Measurements from ENCODE around the gene CEMIP2. TPM values are rescaled to one million over a fixed set of nuclear protein-coding genes. Genes with fewer than 3 reads are reported as not detected.

Gene CEMIP2
- total RNA-seq, 1 experiment from 2014 or later = 40.5 TPM

DNA sequence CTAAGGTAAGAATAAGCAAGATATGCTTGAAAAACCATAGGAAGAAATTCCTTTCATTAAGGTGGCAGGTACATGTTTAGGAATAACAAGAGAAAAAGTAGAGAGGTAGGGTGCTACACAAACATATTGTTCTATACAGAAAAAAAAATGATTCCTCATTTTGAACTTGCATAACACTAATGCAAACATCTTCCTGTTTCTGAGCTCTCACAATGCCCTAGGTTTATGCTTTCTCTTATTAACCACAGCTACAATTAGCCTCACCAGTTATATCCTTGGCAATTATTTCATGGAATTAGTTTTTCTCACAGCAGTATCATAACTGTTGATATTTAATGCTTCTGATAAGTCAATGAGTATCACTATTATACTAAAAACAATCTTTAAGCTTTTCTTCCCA, 20.7 kb downstream of the CEMIP2 start (continued):
- TF ChIP-seq TCF7 (CRISPR knock-in tag; IDR thresholded peaks at IDR 0.05; ENCODE audit: low read depth) = no peak

DNA sequence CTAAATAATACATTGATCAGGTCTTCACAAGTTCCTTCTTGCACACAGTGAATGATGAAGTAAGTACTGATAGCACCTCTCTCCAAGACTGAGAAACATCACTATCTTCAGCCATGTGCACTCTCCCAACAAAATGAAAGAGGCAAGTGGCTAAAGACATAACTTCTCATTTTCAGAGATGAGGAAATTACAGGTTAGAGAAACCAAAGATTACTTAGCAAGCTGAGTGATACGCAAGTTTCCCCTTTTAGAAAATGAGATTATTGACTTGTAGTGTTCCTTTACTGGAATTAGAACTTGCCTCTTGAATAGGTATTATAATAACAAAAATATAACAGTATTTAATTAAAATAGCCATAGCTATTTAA, 21.6 kb downstream of the CEMIP2 start:
- Mint-ChIP-seq H3K4me1 (peaks cover 65% of the 10 kb centered on the region), H3K36me3 (peaks cover 53% of the 10 kb centered on the region), H3K4me3 (peak overlapping the region; percentile 10), H3K9me3 (no peaks in the 10 kb centered on the region), H3K27ac (peak overlapping the region; percentile 83), H3K27me3 (ENCODE audit: low read depth) (no peaks in the 10 kb centered on the region)
- TF ChIP-seq, protein P1, sequence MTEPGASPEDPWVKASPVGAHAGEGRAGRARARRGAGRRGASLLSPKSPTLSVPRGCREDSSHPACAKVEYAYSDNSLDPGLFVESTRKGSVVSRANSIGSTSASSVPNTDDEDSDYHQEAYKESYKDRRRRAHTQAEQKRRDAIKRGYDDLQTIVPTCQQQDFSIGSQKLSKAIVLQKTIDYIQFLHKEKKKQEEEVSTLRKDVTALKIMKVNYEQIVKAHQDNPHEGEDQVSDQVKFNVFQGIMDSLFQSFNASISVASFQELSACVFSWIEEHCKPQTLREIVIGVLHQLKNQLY (CRISPR knock-in tag; IDR thresholded peaks at IDR 0.05) = no peak
- TF ChIP-seq RORB (CRISPR knock-in tag; IDR thresholded peaks at IDR 0.05) (no peak), SMAD4 (CRISPR knock-in tag; IDR thresholded peaks at IDR 0.05) (no peak), SOX15 (CRISPR knock-in tag; IDR thresholded peaks at IDR 0.05) (no peak), HMGA2 (CRISPR knock-in tag; IDR thresholded peaks at IDR 0.05) (no peak), TP53 (CRISPR knock-in tag; IDR thresholded peaks at IDR 0.05) (no peak), PRRX2 (CRISPR knock-in tag; IDR thresholded peaks at IDR 0.05) (no peak), ZNF423 (CRISPR knock-in tag; IDR thresholded peaks at IDR 0.05) (no peak), GTF2I (CRISPR knock-in tag; conservative IDR thresholded peaks at IDR 0.05) (no peak)
- TF ChIP-seq, protein P2, sequence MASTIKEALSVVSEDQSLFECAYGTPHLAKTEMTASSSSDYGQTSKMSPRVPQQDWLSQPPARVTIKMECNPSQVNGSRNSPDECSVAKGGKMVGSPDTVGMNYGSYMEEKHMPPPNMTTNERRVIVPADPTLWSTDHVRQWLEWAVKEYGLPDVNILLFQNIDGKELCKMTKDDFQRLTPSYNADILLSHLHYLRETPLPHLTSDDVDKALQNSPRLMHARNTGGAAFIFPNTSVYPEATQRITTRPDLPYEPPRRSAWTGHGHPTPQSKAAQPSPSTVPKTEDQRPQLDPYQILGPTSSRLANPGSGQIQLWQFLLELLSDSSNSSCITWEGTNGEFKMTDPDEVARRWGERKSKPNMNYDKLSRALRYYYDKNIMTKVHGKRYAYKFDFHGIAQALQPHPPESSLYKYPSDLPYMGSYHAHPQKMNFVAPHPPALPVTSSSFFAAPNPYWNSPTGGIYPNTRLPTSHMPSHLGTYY (CRISPR knock-in tag; IDR thresholded peaks at IDR 0.05) = no peak
- TF ChIP-seq, protein P3, sequence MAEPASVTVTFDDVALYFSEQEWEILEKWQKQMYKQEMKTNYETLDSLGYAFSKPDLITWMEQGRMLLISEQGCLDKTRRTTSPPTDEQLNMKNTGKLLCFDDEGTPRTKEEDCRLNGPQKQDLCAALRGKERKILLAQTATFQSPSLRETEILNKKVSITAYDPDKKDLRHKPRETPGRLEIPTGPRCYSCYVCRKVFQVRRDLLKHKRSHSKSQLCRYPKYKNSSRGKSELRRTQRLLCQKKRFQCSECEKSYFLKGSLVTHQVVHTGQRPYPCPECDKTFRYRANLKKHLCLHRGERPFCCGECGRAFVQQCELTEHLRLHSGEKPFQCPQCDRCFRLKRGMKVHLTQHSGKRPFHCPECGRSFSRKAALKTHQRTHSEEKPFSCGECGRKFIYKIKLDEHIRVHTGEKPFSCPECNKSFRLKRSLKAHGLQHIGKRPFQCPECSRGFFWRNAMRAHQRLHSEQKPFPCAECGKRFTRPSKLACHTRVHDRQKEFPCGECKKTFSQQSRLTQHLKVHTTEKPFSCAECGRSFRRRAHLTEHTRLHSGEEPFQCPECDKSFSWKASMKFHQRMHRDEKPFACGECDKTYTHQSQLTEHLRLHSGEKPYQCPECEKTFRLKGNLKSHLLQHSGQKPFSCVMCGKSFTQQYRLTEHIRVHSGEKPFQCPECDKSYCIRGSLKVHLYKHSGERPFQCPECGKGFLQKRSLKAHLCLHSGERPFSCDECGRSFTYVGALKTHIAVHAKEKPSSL (CRISPR knock-in tag; conservative IDR thresholded peaks at IDR 0.05) = no peak
- DNase-seq (ENCODE audit: low spot score) (no peak), ATAC-seq (no peak)
- CTCF ChIA-PET = no interaction called here
- POLR2A ChIA-PET = no interaction called here

DNA sequence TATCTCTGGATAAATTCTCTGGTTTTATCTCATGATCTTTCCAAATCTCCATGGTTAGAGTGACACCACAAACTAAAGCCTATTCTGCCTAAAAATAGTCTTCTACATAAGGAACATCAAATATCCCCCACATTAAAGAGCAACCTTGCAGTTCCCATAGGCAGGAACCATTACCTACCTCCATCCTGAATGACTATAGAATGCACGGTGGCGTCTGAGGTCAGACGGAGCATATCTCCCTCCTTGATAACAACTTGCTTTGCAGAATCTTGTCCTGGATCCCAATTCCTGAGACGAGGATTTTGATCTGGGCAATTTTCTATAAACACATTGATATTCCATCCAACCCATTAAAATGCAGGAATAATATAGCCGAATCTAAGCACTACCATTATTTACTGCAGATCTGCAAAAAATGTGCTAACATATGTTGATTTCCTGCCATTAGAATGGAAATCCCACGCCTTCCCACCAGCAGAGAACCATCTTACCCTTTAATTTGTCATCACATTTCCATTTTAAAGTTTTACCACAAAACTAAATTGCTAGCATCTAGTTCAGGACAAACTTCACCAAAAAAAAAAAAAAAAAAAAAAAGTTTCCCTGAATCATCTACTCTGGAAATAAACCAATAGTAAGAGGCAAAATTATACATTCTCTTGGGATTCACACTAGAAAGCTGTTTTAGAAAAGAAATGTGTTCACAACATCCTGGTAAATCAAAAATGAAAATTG, 22.1 kb downstream of the CEMIP2 start:
- ChIA-PET POLR2A (no interaction called here), CTCF (interaction anchor here (0.6 kb wide), 2 partner anchors 59 to 258 kb away, joined by 3 read pairs; no protein-coding TSS in a partner anchor)
- H3K4me3 Mint-ChIP-seq = peak overlapping the region; percentile 10
- peaks cover 60% of the 10 kb centered on the region for H3K4me1 Mint-ChIP-seq
- no peaks in the 10 kb centered on the region for H3K27me3 Mint-ChIP-seq (ENCODE audit: low read depth)
- peak overlapping the region; percentile 83 for H3K27ac Mint-ChIP-seq
- H3K9me3 Mint-ChIP-seq = no peaks in the 10 kb centered on the region
- peak; percentile 80 for ATAC-seq
- no peak for DNase-seq (ENCODE audit: low spot score)
- peaks cover 53% of the 10 kb centered on the region for H3K36me3 Mint-ChIP-seq
- TF ChIP-seq, protein P4, sequence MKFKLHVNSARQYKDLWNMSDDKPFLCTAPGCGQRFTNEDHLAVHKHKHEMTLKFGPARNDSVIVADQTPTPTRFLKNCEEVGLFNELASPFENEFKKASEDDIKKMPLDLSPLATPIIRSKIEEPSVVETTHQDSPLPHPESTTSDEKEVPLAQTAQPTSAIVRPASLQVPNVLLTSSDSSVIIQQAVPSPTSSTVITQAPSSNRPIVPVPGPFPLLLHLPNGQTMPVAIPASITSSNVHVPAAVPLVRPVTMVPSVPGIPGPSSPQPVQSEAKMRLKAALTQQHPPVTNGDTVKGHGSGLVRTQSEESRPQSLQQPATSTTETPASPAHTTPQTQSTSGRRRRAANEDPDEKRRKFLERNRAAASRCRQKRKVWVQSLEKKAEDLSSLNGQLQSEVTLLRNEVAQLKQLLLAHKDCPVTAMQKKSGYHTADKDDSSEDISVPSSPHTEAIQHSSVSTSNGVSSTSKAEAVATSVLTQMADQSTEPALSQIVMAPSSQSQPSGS (CRISPR knock-in tag; IDR thresholded peaks at IDR 0.05; ENCODE audit: borderline replicate concordance, low read depth) = no peak
- TF ChIP-seq TEAD1 (CRISPR knock-in tag; IDR thresholded peaks at IDR 0.05) (no peak), NFYB (CRISPR knock-in tag; conservative IDR thresholded peaks at IDR 0.05; ENCODE audit: low read depth) (no peak), IRF2 (CRISPR knock-in tag; IDR thresholded peaks at IDR 0.05; ENCODE audit: borderline replicate concordance, low read depth) (no peak), CBFB (CRISPR knock-in tag; IDR thresholded peaks at IDR 0.05; ENCODE audit: low read depth) (no peak), ZNF416 (CRISPR knock-in tag; IDR thresholded peaks at IDR 0.05) (no peak), ZNF232 (CRISPR knock-in tag; IDR thresholded peaks at IDR 0.05) (no peak)
- TF ChIP-seq, protein P5, sequence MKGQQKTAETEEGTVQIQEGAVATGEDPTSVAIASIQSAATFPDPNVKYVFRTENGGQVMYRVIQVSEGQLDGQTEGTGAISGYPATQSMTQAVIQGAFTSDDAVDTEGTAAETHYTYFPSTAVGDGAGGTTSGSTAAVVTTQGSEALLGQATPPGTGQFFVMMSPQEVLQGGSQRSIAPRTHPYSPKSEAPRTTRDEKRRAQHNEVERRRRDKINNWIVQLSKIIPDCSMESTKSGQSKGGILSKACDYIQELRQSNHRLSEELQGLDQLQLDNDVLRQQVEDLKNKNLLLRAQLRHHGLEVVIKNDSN (CRISPR knock-in tag; IDR thresholded peaks at IDR 0.05) = no peak
- TF ChIP-seq, protein P6, sequence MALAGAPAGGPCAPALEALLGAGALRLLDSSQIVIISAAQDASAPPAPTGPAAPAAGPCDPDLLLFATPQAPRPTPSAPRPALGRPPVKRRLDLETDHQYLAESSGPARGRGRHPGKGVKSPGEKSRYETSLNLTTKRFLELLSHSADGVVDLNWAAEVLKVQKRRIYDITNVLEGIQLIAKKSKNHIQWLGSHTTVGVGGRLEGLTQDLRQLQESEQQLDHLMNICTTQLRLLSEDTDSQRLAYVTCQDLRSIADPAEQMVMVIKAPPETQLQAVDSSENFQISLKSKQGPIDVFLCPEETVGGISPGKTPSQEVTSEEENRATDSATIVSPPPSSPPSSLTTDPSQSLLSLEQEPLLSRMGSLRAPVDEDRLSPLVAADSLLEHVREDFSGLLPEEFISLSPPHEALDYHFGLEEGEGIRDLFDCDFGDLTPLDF (CRISPR knock-in tag; IDR thresholded peaks at IDR 0.05) = no peak
- TF ChIP-seq, protein P7, sequence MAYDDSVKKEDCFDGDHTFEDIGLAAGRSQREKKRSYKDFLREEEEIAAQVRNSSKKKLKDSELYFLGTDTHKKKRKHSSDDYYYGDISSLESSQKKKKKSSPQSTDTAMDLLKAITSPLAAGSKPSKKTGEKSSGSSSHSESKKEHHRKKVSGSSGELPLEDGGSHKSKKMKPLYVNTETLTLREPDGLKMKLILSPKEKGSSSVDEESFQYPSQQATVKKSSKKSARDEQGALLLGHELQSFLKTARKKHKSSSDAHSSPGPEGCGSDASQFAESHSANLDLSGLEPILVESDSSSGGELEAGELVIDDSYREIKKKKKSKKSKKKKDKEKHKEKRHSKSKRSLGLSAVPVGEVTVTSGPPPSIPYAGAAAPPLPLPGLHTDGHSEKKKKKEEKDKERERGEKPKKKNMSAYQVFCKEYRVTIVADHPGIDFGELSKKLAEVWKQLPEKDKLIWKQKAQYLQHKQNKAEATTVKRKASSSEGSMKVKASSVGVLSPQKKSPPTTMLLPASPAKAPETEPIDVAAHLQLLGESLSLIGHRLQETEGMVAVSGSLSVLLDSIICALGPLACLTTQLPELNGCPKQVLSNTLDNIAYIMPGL (CRISPR knock-in tag; IDR thresholded peaks at IDR 0.05) = no peak
